Activated CD4-positive, CD25-positive, alpha-beta regulatory T cell treated with anti-CD3 and anti-CD28 coated beads, Interleukin-2, amount 50 U/mL, for 72 hours (primary cell): ENCODE data around the gene STK36.

Experiments
- DNase-seq: peaks from one replicate; pipeline ENCODE4 v3.0.0; 2021

STK36 gene

DNA sequence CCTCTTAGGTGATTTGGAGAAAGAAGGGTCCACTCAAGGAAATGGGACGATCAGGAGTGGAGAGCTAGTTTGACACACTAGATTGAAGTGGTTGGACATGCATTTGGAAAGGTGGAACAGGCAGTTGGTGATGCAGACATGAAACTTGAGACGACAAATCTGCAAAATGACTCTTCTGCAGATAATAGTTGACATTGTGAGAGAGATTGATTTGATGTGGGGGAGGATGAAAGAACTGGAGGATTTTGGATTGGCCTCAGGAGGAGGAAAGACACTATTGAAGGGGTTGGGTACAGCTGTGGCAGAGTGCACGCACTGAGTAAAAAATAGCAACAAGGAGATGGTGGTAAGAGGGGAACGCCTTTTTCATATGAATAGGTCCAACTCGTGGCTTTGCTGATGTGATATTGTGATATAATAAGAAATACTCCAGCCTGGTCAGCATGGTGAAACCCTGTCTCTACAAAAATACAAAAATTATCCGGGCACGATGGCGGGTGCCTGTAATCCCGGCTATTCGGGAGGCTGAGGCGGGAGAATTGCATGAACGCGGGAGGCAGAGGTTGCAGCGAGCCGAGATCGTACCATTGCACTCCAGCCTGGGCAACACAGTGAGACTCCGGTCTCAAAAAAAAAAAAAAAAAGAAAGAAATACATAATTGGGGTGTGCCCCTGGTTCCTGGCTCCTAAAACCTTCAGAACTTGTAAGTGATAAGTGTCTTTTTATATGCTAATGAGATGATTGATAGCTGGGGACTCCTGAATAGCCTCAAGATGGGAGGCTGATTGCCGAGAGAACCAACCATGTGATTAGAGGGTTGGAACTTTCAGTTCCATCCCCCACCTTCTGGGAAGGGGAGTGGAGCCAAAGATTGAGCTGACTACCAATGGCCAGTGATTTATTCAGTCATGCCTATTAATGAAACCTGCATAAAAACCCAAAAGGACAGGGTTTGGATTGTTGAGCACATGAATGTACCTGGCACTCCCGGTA, 48.5 kb downstream of the STK36 start:
- no peak for DNase-seq

DNA sequence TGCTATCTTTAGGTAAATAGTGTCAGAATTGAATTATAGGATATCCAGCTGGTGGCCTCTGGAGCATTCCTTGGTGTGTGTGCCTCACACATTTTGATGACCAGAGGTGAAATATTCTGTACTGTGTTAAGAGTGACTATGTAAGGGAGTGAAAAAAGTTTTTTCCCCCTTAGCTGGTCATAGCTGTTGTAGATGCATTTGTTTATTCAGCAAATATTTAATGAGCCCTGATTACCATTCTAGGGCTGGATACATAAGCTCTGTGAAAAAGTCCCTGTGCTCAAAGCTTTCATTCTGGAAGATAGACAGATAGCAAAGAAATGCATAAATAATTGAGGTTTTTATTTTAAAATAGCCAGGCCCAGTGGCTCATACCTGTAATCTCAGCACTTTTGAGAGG, 49.6 kb downstream of the STK36 start:
- DNase-seq, result no peak

DNA sequence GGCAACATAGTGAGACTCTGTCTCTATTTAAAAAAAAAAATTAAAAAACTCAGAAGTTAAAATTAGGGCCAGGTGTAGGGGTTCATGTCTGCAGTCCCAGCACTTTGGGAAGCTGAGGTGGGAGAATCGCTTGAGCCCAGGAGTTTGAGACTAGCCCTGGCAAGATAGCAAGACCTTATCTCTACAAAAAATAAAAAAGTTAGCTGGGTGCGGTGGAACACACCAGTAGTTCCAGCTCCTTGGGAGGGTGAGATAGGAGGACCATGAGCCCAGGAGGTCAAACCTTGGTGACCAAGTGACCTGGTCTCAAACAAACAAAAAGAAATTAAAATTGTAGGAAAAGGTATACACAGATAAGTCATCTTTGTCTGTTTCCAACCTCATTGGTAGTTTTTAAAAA, 50.0 kb downstream of the STK36 start:
- no peak for DNase-seq

DNA sequence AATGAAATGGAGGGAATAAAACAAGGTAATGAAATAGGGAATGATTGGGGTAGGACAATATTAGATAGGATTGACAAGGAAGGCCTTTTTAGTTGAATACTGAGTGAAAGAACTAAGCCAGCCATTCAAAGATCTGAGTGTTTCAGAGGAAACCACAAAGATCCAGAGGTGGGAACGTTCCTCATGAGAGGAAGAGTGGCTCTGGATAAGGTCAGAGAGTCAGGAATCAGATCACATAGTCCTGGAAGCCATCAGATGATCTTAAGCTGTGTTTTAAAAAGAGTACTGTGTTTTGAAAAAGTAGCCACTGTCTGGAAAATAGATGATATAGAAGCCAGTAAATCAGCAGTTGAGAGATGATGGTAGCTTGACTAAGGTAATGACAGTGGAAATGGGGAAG, 50.5 kb downstream of the STK36 start:
- no peak for DNase-seq

DNA sequence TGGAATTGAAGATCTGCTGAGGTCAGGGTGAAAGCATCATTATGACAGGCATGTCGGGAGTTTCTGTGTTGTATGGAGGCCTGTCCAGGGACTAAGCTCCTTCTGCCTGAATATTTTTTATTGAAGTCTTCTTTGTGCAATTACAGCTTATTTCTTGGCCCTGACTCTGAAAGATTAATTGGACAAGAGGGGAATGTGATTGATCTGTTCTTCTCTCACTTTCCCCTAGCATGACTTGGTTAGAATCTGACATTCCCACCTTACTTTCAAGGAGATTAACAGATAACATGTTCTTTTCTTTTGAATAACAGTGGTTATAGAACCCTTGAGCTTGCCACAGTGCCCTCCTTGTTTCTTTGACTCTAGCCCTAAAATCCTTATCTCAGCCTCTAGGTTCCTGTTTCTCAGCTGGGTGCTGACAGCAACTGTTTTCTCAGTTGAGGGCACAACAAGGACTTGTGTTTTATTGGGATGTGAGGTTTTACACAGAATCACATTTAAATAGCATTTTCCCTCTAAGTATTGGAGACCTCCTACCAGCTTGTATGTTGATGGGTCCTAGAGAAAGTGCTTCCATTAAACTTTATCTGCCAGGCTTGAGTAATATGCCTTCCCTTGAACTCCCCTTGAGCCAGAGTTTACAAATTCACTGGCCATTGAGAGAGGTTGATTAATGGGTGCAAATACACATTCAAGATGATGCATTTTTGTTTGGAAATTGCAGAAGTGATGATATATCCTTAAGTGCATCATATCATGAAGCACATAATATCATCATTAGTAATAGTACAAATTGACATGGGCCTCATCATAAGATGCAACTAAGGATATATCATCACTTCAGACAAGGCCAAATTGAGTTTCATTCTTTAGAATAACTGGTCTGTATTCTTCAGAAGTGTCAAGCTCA, 51.2 kb downstream of the STK36 start:
- no peak for DNase-seq

DNA sequence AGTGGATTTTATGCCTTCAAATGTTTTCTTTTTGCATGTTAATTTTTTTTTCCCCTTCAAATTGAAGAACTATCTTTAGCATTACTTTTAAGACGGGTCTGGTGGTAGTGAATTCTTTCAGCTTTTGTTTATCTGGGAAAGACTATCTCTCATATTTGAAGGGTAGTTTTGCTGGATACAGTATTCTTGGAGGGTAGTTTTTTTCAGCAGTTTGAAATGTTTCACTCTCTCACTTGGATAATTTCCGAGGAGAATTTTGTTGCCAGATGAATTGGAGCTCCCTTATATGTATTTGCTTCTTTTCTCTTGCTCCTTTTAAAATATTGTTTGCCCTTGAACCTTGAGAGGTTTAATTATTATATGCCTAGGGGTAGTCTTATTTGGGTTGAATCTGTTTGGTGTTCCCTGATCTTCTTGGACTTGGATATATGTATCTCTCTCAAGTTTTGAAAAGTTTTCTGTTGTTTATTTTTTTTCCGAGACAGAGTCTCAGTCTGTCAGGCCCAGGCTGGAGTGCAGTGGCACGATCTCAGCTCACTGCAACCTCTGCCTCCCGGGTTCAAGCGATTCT, 54.2 kb downstream of the STK36 start:
- no peak for DNase-seq

DNA sequence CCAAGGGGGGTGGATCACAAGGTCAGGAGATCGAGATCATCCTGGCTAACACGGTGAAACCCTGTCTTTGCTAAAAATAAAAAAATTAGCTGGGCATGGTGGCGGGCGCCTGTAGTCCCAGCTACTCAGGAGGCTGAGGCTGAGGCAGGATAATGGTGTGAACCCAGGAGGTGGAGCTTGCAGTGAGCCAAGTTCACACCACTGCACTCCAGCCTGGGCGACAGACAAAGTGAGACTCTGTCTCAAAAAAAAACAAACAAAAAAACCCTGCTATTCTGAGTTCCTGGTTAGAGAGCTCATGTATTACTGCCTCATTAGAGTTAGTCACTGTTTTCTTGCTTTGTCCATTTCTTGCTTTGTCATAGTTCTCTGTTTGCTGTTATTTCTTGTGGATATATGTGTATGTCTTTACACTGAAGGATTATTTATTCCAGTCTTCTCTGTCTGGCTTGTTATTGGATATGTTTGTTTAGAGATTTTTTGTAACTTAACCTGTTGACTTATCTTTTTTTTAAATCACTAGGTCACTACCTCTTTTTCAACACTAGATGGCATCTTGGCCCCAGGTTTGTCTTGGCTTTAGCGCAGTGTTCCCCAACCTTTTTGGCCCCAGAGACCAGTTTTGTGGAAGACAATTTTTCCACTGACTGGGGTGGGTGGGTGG, 55.7 kb downstream of the STK36 start:
- no peak for DNase-seq

DNA sequence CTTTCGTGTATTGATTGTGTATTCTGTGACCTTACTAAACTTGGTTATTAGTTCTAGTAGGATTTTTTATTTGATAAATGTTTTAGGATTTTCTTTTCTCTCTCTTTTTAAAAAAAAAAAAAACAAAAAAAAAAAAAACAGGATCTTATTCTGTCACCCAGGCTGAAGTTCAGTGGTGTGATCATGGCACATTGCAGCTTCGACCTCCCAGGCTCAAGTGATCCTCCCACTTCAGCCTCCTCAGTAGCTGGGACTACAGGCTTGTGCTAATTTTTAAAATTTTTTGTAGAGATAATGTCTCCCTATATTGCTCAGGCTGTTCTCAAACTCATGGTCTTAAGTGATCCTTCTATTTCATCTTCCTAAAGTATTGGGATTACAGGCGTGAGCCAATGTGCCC, 57.8 kb downstream of the STK36 start:
- no peak for DNase-seq

DNA sequence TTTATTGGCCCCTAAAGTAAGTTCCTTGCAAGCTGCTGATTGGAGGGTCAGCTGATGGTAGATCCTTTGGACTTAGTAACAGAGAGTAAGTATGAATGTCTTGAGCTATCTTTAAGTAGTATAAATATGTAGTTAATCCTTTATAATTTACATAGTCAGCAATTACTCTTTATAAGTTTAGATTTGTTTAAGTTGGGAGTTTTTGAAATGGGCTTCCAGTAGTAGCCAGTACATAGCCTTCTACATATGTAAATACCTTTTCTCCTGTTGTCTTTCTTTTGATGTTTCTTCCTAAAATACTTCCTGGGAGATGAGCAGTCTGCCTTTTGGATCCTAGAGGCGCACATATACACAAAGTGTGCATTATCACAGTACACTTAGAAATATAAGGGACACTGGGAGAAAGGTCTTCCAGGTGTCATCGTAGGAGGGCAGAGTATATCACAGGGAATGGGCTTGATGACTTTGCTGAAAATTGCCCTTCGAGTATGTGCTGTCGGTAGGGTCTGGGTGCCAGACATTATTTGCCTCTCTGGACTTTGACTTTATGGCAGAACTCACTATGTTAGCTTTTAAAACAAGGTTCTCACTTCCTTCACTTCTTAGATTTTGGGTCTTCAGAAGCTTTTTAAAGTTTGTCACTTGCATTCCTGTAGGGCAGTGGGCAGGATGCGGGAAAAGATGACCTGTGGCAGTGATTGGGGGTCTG, 60.3 kb downstream of the STK36 start:
- DNase-seq, result no peak

DNA sequence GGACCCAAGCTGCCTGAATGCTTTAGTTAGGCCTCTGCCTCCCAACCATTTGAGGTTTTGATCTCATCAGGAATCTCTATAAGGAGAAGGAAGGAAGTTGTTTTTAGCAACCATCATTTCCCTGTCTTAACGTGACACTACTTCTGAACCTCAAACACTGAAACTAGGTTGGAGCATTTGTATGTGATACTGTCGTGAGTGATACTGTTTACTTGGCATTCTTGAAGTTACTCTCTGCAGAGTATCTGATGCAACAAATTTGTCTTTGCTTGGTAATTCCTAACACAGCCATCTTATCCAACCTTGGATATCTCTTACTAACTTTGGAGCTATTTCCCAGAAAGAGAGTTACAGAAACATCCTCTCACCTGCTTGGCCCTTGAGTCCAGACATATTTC, 60.9 kb downstream of the STK36 start:
- DNase-seq, result no peak

DNA sequence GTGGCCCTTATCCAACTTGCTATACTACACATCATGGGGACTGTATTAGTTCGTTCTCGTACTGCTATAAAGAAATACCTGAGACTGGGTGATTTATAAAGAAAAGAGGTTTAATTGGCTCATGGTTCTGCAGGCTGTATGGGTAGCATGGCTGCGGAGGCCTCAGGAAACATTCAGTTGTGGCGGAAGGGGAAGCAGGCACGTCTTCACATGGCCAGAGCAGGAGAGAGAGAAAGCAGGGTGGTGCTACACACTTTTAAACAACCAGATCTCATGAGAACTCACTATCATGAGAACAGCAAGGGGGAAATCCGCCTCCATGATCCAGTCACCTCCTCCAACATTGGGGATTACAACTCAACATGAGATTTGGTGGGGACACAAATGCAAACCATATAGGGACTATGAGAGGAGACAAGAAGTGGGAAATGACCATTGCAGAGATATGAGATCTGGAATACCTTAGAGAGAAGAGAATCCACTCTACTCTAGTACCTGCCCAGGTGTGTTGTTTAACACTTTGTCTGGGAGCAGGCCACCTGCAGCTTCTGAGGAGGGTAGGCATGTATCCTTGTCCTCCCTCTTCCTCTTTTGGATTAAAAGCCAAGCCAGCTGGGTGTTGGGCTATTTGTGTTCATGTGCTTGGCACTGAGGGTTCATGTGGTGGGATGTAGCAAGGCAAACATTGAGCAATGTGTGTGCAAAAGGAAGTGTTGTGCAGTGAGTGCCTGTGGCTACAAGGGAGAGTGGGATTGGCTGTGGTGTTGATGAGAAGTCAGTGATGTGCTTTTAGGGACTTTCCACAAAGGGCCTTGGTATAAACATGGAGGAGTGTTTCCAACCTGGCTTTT, 61.5 kb downstream of the STK36 start:
- no peak for DNase-seq

DNA sequence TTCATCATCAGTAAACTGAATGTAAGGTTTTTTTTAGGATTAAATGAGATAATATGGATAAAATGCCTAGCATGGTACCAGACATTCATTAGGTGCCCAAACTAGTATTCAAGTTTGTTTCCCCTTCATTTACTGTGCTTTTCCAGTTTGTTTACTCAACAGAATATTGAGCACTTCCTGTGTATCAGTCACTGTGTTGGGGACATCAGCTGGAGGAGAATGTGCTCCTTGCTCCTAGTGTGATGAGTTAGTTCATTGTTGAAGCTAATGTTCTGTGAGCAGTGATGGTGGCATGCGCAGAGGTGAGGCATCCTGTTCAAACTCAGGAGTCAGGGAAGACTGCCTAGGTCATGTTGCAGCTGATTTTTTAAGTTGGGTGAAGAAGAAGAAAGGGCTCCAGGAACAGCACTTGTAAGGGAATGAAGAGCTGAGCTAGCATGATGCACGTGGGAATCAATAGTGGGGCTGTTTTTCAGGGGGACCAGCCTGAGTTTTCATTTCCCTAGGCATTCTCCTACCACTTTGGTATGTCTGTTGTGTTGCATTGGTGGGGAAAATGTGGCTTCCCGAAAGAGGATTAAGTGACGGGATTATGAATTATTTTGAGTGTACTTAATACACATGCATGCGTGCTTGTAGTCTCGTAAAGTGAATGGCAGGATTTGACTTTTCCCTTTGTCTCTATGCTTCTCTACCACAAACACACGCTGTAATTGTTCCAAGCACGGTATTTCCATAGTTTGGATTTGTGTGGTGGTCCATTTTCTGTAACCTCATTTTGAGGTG, 62.5 kb downstream of the STK36 start:
- DNase-seq, result no peak

DNA sequence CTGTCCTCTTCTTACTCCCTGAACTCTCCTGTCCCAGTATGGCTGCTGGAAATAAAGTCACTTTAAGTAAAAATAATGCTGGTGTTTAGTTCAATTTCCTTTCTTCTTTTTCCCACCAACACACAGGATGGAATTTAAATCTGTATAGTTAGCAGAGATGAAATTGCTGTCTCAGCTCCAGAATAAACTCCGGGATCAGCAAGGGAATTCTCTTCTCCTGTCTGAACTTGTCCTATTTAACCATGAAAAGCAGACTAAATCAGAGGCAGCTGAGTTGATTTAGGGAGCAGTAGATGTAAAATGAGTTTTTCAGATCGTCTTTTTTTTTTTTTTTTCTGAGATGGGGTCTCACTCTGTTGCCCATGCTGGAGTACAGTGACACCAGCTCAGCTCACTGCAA, 64.6 kb downstream of the STK36 start:
- DNase-seq, result no peak

DNA sequence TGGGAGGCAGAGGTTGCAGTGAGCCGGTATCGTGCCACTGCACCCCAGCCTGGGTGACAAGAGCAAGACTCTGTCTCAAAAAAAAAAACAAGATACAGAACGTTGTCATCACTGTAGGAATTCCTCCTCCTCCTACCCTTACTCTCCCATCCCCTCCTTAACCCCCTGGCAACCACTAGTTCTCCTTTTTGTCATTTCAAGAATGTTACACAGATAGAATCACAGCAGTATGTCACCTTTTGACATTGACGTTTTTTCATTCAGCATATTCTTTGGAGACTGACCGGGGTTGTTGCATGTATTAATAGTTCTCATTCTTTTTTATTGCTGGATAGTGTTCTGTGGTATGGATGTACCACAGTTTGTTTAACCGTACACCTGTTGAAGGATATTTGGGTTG, 71.2 kb downstream of the STK36 start:
- DNase-seq, result no peak

DNA sequence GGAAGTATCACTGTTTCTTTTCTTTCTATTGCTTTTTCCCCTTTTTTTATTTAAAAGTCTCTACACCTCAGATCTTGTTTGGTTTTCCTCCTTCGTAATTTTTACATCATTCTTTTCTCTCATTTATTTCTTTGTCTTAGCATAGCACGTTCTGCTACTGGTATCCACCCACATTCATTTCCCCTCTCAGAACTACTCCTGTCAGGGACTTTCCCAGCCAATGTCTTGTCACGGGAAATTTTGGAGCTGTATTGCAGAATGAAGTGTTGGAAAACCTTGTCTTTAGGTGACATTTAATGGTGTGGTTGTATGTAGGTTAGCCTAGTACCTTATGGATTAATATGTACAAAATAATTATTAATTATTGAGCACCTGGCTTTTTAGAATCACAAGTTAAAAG, 72.7 kb downstream of the STK36 start:
- no peak for DNase-seq

DNA sequence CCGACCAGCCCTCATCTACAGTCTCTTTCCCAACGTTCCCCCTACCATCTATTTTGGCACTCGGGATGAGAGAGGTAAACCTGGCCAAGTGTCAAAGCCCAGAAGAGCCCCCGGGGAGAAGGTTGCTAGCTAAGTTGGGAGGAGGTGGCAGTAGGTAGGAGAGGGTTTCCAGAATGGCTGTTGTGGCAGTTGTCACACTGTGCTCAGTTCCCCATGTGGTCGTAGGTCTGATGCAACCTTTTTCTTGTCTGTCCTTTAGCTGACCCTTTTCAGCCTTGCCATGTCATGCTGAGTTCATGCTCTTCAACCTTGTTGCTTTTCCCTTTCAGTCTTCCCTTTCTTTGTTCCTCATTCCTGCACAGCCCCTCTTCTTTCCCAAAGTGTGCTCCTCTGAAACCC, 73.3 kb downstream of the STK36 start:
- no peak for DNase-seq

DNA sequence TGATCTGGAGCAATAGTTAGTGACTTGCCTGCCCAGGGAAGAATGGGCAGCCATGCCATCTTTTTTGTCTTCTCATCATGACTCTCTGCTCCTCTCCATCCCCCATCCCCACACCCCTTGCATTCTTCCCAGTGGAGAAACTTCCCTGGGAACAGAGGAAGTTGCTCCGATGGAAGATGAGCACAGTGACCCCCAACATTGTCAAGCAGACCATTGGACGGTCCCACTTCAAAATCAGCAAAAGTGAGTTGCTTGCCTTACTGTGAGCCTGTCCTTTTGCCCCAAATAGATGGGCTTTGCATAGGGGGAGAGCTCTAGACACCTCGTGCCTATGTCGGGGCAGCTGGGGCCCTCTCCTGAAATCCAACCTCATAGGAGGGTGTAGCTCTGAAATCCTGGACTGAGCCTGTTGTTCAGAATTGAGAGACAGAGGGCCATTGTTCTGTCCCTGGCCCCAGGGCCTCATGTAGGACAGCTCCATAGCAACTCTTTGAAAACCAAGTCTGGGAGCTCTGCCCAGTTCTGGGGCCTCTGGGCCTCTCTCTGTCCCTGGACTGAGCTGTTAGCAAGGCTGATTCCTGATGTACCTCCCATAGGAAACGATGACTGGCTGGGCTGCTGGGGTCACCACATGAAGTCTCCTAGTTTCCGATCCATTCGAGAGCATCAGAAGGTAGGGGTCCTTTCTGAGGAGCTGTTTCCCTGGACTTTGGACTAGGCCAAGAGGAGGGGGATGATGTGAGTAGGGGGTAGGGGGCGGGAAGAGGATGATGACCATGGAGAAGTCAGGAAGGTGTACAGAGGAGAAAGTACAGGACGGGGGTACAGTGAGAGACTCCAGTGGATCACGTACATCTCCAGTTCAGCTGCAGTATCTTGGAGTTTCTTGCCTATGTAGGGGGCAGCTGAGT, 73.9 kb downstream of the STK36 start:
- no peak for DNase-seq

DNA sequence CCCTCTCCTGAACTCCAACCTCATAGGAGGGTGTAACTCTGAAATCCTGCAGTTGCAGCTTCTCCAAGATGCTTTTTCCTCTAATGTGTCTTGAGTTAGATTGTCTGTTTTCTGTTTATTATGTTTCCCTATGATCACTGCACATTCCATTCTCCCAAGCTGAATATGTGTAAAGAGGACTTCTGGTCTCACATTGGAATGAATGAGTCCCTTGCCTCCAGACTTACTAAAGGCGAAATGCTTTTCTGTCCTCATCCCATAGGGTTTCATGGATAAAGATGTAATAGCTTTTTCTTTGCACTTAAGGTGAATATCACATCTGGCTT, 74.5 kb downstream of the STK36 start:
- DNase-seq, result no peak

DNA sequence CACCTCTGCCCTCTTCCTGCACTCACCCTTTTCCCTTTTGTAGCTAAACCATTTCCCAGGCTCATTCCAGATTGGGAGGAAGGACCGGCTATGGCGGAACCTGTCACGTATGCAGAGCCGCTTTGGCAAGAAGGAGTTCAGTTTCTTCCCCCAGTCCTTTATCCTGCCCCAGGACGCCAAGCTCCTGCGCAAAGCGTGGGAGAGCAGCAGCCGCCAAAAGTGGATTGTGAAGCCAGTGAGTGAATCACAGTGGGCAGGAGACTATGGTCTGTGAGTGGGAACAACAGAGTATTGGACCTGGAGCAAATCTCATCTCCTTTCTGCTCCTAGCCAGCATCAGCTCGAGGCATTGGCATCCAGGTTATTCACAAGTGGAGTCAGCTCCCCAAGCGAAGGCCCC, 75.1 kb downstream of the STK36 start:
- no peak for DNase-seq
